ENCODE results near the gene KLF5.
"Not testable (repeated sequence)": the region's sequence is repeated elsewhere in the genome, so short reads cannot be mapped to it uniquely, and the experiment has no call there.

KLF5 gene

GRCh38 chr13:73096173-73096572 lies 37.4 kb downstream of the KLF5 start:
- Histone ChIP-seq H3K4me3 (IDR thresholded peaks at IDR 0.05; ENCODE audit: insufficient read depth, low read depth, low read length) (no peak overlapping the region), H2AFZ (ENCODE audit: low read depth) (no peak overlapping the region), H3K9ac (no peak overlapping the region), H3K36me3 (ENCODE audit: insufficient read depth) (no peaks in the 10 kb centered on the region), H3K27me3 (ENCODE audit: insufficient read depth, low read depth) (no peaks in the 10 kb centered on the region), H3K79me2 (ENCODE audit: insufficient read depth, low read depth) (no peaks in the 10 kb centered on the region), H3K4me1 (ENCODE audit: low read depth, poor library complexity, severe bottlenecking) (no peaks in the 10 kb centered on the region), H4K20me1 (ENCODE audit: insufficient read depth) (no peaks in the 10 kb centered on the region), H3K4me2 (no peak overlapping the region), H3K27ac (no peak overlapping the region)
- TF ChIP-seq, protein P1, sequence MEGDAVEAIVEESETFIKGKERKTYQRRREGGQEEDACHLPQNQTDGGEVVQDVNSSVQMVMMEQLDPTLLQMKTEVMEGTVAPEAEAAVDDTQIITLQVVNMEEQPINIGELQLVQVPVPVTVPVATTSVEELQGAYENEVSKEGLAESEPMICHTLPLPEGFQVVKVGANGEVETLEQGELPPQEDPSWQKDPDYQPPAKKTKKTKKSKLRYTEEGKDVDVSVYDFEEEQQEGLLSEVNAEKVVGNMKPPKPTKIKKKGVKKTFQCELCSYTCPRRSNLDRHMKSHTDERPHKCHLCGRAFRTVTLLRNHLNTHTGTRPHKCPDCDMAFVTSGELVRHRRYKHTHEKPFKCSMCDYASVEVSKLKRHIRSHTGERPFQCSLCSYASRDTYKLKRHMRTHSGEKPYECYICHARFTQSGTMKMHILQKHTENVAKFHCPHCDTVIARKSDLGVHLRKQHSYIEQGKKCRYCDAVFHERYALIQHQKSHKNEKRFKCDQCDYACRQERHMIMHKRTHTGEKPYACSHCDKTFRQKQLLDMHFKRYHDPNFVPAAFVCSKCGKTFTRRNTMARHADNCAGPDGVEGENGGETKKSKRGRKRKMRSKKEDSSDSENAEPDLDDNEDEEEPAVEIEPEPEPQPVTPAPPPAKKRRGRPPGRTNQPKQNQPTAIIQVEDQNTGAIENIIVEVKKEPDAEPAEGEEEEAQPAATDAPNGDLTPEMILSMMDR (conservative IDR thresholded peaks at IDR 0.05; ENCODE audit: low read depth, low read length), result no peak

- Histone ChIP-seq H3K4me1 (ENCODE audit: low read depth, poor library complexity, severe bottlenecking) (no peaks in the 10 kb centered on the region), H3K79me2 (ENCODE audit: insufficient read depth, low read depth) (no peaks in the 10 kb centered on the region), H4K20me1 (ENCODE audit: insufficient read depth) (no peaks in the 10 kb centered on the region), H3K27ac (no peak overlapping the region), H2AFZ (ENCODE audit: low read depth) (no peak overlapping the region), H3K36me3 (ENCODE audit: insufficient read depth) (no peaks in the 10 kb centered on the region), H3K4me3 (IDR thresholded peaks at IDR 0.05; ENCODE audit: insufficient read depth, low read depth, low read length) (no peak overlapping the region), H3K27me3 (ENCODE audit: insufficient read depth, low read depth) (no peaks in the 10 kb centered on the region), H3K9ac (no peak overlapping the region), H3K4me2 (no peak overlapping the region)
- TF ChIP-seq, protein P1 (conservative IDR thresholded peaks at IDR 0.05; ENCODE audit: low read depth, low read length), result no peak
These were observed 37.8 kb downstream of the KLF5 start for GRCh38 chr13:73096638-73097037.

- H3K27ac ChIP-seq; H3K9ac ChIP-seq; H3K4me1 ChIP-seq (ENCODE audit: low read depth, poor library complexity, severe bottlenecking); H3K79me2 ChIP-seq (ENCODE audit: insufficient read depth, low read depth); H4K20me1 ChIP-seq (ENCODE audit: insufficient read depth); H2AFZ ChIP-seq (ENCODE audit: low read depth); H3K4me3 ChIP-seq (IDR thresholded peaks at IDR 0.05; ENCODE audit: insufficient read depth, low read depth, low read length); H3K4me2 ChIP-seq; H3K27me3 ChIP-seq (ENCODE audit: insufficient read depth, low read depth); H3K36me3 ChIP-seq (ENCODE audit: insufficient read depth): not testable (repeated sequence)
These were observed 42.0 kb downstream of the KLF5 start for GRCh38 chr13:73100781-73101180.

- Histone ChIP-seq H3K79me2 (ENCODE audit: insufficient read depth, low read depth) (no peaks in the 10 kb centered on the region), H2AFZ (ENCODE audit: low read depth) (no peak overlapping the region), H4K20me1 (ENCODE audit: insufficient read depth) (no peaks in the 10 kb centered on the region), H3K27me3 (ENCODE audit: insufficient read depth, low read depth) (no peaks in the 10 kb centered on the region), H3K9ac (no peak overlapping the region), H3K4me2 (no peak overlapping the region), H3K4me1 (ENCODE audit: low read depth, poor library complexity, severe bottlenecking) (no peaks in the 10 kb centered on the region), H3K27ac (no peak overlapping the region), H3K36me3 (ENCODE audit: insufficient read depth) (no peaks in the 10 kb centered on the region), H3K4me3 (IDR thresholded peaks at IDR 0.05; ENCODE audit: insufficient read depth, low read depth, low read length) (no peak overlapping the region)
- TF ChIP-seq, protein P1 (conservative IDR thresholded peaks at IDR 0.05; ENCODE audit: low read depth, low read length), result no peak
These were observed 42.7 kb downstream of the KLF5 start for GRCh38 chr13:73101351-73102007.

GRCh38 chr13:73103238-73103637 lies 44.4 kb downstream of the KLF5 start:
- H3K4me2 ChIP-seq, result no peak overlapping the region
- no peaks in the 10 kb centered on the region for H4K20me1 ChIP-seq (ENCODE audit: insufficient read depth)
- H3K36me3 ChIP-seq (ENCODE audit: insufficient read depth), result no peaks in the 10 kb centered on the region
- no peak overlapping the region for H2AFZ ChIP-seq (ENCODE audit: low read depth)
- TF ChIP-seq, protein P1 (conservative IDR thresholded peaks at IDR 0.05; ENCODE audit: low read depth, low read length), result no peak
- H3K4me1 ChIP-seq (ENCODE audit: low read depth, poor library complexity, severe bottlenecking), result no peaks in the 10 kb centered on the region
- H3K27me3 ChIP-seq (ENCODE audit: insufficient read depth, low read depth), result no peaks in the 10 kb centered on the region
- no peak overlapping the region for H3K4me3 ChIP-seq (IDR thresholded peaks at IDR 0.05; ENCODE audit: insufficient read depth, low read depth, low read length)
- no peaks in the 10 kb centered on the region for H3K79me2 ChIP-seq (ENCODE audit: insufficient read depth, low read depth)
- no peak overlapping the region for H3K27ac ChIP-seq
- no peak overlapping the region for H3K9ac ChIP-seq

Measured in KMS-11 (cell line).